OCI-LY7 (cell line): Measurements from ENCODE around the gene KIAA1217. TPM values are rescaled to one million over a fixed set of nuclear protein-coding genes. Genes with fewer than 3 reads are reported as not detected.

Source experiments
- BruUV-seq: library from RNA; stranded (reverse); fragments of 400-500 nt; replicated peaks from 2 replicates; lab custom pipeline; 2021; lab: Mats Ljungman, UMichigan
- CTCF ChIA-PET: fragments of 300-600 bp; sonication (Branson Sonifier 250); formaldehyde crosslinking; loops from one replicate; lab custom pipeline; 2022; ENCODE audit warnings: antibody characterized with exemption; ENCODE audit not compliant: unreplicated experiment; lab: Charles Lee
- POLR2A ChIA-PET: fragments of 300-600 bp; sonication (Branson Sonifier 250); formaldehyde crosslinking; loops from one replicate; lab custom pipeline; 2022; ENCODE audit warnings: antibody characterized with exemption; lab: Charles Lee
- DNase-seq: peaks from one replicate; pipeline ENCODE4 v3.0.0-alpha.2; 2015; ENCODE audit warnings: low spot score
- H2AFZ ChIP-seq: fragments of 200-600 bp; sonication (generic), shearing (Covaris generic); 2 replicates; pipeline ENCODE4 v1.6.1; 2014; ENCODE audit warnings: mild to moderate bottlenecking, antibody characterized with exemption, low read length, moderate library complexity
- H3K27ac ChIP-seq: fragments of 200-600 bp; sonication (generic); 2 replicates; pipeline ENCODE4 v1.5.1; 2014; ENCODE audit warnings: mixed run types, low read depth, mild to moderate bottlenecking, moderate library complexity, low read length, inconsistent platforms; ENCODE audit not compliant: poor library complexity, severe bottlenecking
- H3K36me3 ChIP-seq: fragments of 200-600 bp; sonication (generic); 2 replicates; pipeline ENCODE4 v1.6.1; 2014; ENCODE audit warnings: mild to moderate bottlenecking, antibody characterized with exemption, low read length, moderate library complexity, mixed read lengths; ENCODE audit not compliant: insufficient read depth
- H3K4me1 ChIP-seq: fragments of 200-600 bp; sonication (generic); 2 replicates; pipeline ENCODE4 v1.5.1; 2014; ENCODE audit warnings: mild to moderate bottlenecking, low read length; ENCODE audit not compliant: insufficient read depth, poor library complexity, severe bottlenecking
- H3K4me2 ChIP-seq: fragments of 200-600 bp; sonication (generic); 2 replicates; pipeline ENCODE4 v1.6.1; 2014; ENCODE audit warnings: mild to moderate bottlenecking, low read length
- H3K4me3 ChIP-seq: fragments of 200-600 bp; sonication (generic); 2 replicates; pipeline ENCODE4 v1.5.1; 2014; ENCODE audit warnings: mild to moderate bottlenecking, low read depth, low read length; ENCODE audit not compliant: poor library complexity, severe bottlenecking
- H3K79me2 ChIP-seq: fragments of 200-600 bp; sonication (generic); 2 replicates; pipeline ENCODE4 v1.6.1; 2016; ENCODE audit warnings: low read depth, mild to moderate bottlenecking, low read length, moderate library complexity, mixed read lengths; ENCODE audit not compliant: insufficient read depth
- H3K9me2 ChIP-seq: fragments of 200-600 bp; sonication (generic); 2 replicates; pipeline ENCODE4 v1.6.1; 2016; ENCODE audit warnings: mild to moderate bottlenecking, low read length, mixed read lengths; ENCODE audit not compliant: insufficient read depth
- H3K9me3 ChIP-seq: fragments of 200-600 bp; sonication (generic); 2 replicates; pipeline ENCODE4 v1.6.1; 2014; ENCODE audit warnings: mild to moderate bottlenecking, mixed run types, low read length, mixed read lengths
- H4K20me1 ChIP-seq: fragments of 200-600 bp; sonication (generic); 2 replicates; pipeline ENCODE4 v1.6.1; 2014; ENCODE audit warnings: mild to moderate bottlenecking, antibody characterized with exemption, low read length, moderate library complexity, mixed read lengths; ENCODE audit not compliant: insufficient read depth
- CTCF ChIP-seq: fragments of 200-600 bp; sonication (generic); conservative IDR thresholded peaks from 2 replicates; pipeline ENCODE4 v1.5.1; 2014; ENCODE audit warnings: mild to moderate bottlenecking, antibody characterized with exemption, low read length, moderate library complexity, mixed read lengths
- EZH2phosphoT487 ChIP-seq: fragments of 200-600 bp; sonication (generic); IDR thresholded peaks from 2 replicates; pipeline ENCODE4 v1.6.1; 2018; ENCODE audit warnings: low read depth, borderline replicate concordance, mild to moderate bottlenecking, mixed run types, antibody characterized with exemption, low read length, moderate library complexity, mixed read lengths
- intact Hi-C: fragments of 100-400 bp; cut with micrococcal nuclease; formaldehyde crosslinking; loops from one replicate; pipeline ENCODE4 v1.10.0; 2022; ENCODE audit not compliant: unreplicated experiment
- total RNA-seq, 2 experiments: library from RNA; depleted of rRNA in 1 of 2; stranded (reverse); fragments of >200 nt in 1 of 2; shearing (Covaris generic) in 1 of 2; gene quantifications; 2 replicates each; pipeline ENCODE4 v1.2.3, GENCODE V29; 2014 to 2022

The KIAA1217 gene
- total RNA-seq, 2 experiments from 2014 or later, result not detected

- Histone ChIP-seq H3K9me2 (no peaks in the 10 kb centered on the region), H2AFZ (no peak overlapping the region), H3K4me2 (no peak overlapping the region), H3K79me2 (no peaks in the 10 kb centered on the region), H4K20me1 (no peaks in the 10 kb centered on the region), H3K9me3 (no peaks in the 10 kb centered on the region), H3K27ac (no peak overlapping the region), H3K4me3 (no peak overlapping the region), H3K36me3 (no peaks in the 10 kb centered on the region), H3K4me1 (no peaks in the 10 kb centered on the region)
- no TSS peak for BruUV-seq
- intact Hi-C loops, result no loop called here
- no peak for TF ChIP-seq EZH2phosphoT487
- TF ChIP-seq CTCF, result no peak
- POLR2A ChIA-PET, result no interaction called here
- no peak for DNase-seq
- CTCF ChIA-PET, result no interaction called here
Observed at GRCh38 chr10:24288581-24288980, 79.6 kb downstream of the KIAA1217 start.

DNA sequence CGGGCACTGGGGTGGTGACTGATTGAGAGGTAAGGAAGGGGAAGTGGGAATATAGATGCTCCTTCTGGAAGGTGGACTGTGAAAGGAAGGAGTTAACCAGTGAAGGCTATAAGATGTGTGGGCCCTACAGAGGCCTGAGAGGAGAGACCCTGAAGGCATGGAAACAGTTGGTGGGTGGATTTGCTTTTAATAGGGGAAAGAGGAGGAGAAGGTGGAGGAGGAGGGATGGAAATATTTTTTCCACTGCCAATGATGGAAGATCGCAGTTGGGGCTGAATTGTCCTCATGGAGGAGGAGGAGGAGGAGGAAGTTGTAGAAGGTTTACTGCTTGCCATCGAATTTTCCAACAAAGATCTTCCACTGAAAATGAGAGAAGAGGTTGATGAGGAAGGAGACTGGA lies 80.3 kb downstream of the KIAA1217 start:
- TF ChIP-seq EZH2phosphoT487 (no peak), CTCF (no peak)
- intact Hi-C loops, result no loop called here

GRCh38 chr10:24292304-24293293 lies 83.7 kb downstream of the KIAA1217 start:
- no peak overlapping the region for H3K27ac ChIP-seq
- H3K9me3 ChIP-seq, result no peaks in the 10 kb centered on the region
- H3K9me2 ChIP-seq, result no peaks in the 10 kb centered on the region
- H4K20me1 ChIP-seq, result no peaks in the 10 kb centered on the region
- intact Hi-C loops, result no loop called here
- no peak for DNase-seq
- TF ChIP-seq CTCF (no peak), EZH2phosphoT487 (no peak)
- ChIA-PET CTCF (no interaction called here), POLR2A (no interaction called here)
- no peaks in the 10 kb centered on the region for H3K4me1 ChIP-seq
- no peaks in the 10 kb centered on the region for H3K79me2 ChIP-seq
- H2AFZ ChIP-seq, result no peak overlapping the region
- H3K4me3 ChIP-seq, result no peak overlapping the region
- H3K4me2 ChIP-seq, result no peak overlapping the region
- BruUV-seq, result no TSS peak
- no peaks in the 10 kb centered on the region for H3K36me3 ChIP-seq

More for the DNA sequence above, 80.3 kb downstream of the KIAA1217 start:
- H3K79me2 ChIP-seq, result no peaks in the 10 kb centered on the region
- H3K4me2 ChIP-seq, result no peak overlapping the region
- H3K9me3 ChIP-seq, result no peaks in the 10 kb centered on the region
- H3K4me1 ChIP-seq, result no peaks in the 10 kb centered on the region
- POLR2A ChIA-PET, result no interaction called here
- BruUV-seq, result no TSS peak
- no peak for DNase-seq
- no peak overlapping the region for H3K4me3 ChIP-seq
- H3K27ac ChIP-seq, result no peak overlapping the region
- no peaks in the 10 kb centered on the region for H3K36me3 ChIP-seq
- no peak overlapping the region for H2AFZ ChIP-seq
- CTCF ChIA-PET, result no interaction called here
- no peaks in the 10 kb centered on the region for H3K9me2 ChIP-seq
- H4K20me1 ChIP-seq, result no peaks in the 10 kb centered on the region
